GM18517 (cell line): ENCODE data around the gene UGT1A4.

Experiments
- ATAC-seq: cut with Tn5 transposase; IDR thresholded peaks from one replicate; pipeline ENCODE4 v1.9.1; 2021; ENCODE audit warnings: mild to moderate bottlenecking, moderate library complexity; ENCODE audit not compliant: unreplicated experiment

The UGT1A4 gene

DNA sequence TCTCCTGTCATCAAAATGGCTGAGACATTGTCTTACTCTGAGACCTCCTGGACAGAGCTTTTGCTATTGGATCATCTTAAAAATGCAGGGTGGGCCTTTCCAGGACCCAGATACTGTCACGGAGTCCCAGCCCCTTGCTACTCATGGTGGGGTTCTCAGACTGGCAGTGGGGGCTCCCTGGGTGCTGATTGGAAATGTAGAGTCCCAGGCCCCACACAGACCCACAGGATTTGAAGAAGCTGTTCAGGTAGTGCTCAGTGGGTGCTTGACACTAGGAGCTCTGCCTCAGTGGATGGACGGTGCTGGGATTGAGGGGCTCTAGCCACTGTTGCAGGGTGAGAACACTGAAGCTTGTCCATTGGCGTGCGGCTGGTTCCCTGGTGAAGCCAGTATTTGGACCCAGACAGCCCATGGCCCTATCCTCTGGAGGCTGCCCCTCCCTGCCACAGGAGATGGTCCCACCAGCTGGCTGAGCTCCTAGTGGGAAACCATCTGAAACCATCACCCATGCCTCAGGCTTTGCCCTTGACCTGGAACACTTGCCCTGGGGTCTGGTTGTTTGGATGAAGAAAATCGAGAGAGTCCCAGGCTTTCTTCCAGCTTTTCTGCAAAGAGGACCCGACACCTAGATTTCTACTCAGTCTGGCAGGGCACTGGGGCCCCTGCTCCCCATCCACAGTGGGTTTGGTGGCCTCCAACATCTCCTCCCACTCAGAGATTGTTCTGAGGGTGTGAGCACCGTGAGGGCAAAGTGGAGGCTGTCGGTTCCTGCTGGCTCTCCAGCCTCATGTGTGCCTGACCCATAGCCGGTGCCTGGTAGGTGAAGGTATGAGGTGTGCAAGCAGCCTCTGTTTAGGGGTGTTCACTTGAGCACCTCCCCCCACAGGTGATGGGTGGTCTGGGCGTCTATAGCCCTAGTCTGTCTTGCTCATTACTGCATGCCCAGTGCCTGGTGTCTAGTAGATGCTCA is 89.7 kb downstream of the UGT1A4 start:
- no peak for ATAC-seq

DNA sequence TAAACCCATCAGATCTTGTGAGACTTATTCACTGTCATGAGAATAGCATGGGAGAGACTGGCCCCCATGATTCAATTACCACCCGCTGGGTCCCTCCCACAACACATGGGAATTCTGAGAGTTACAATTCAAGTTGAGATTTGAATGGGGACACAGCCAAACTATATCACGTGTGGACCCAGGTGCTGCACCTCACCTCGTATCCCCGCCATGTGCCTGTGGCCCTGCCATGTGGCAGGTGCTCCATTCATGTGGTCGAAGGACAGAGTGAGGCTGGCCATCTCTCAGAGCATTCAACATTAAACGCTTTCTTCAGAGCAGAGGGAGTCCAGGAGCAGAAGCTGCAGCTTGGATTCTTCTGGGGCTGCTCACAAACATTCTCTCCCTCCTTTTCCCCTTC is 91.8 kb downstream of the UGT1A4 start:
- ATAC-seq, result no peak

DNA sequence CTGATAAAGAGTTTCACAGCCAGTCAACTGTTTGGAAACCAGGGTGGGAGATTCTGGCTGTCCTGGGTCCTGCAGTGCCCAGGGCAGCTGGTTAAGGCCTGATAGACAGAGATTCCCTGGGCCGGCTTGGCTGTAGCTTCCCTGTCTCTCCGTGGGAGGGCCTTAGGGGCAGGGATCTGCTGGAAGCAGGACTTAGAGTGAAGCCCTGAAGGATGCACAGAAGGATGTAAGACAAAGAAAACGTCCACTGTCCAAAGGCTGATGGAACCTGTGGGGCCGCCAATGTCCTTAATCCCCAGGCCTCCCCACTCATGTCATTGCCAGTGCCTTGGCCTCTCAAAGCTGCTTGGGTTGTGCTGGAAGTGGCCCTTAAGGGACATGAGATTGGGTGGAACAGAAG is 92.6 kb downstream of the UGT1A4 start:
- ATAC-seq, result no peak

DNA sequence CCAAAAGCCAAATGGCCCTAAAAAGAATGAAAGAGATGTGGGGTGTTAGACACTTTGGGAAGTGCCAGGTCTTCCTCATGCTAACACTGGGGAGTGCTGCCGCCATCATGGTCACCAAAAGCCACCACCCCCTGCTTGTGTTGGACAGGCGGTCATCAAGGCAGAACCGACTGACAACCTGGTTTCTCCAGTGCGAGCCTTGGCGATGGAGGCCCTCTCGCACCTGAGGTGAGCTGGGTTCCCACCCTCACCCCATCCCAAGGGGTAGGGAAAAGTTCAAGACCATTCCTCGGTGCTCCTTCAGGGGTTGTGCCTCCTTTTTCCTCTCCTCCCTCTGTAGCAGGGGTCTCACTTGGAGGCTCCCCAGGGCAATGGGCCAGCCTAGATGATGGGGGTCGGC is 93.2 kb downstream of the UGT1A4 start:
- no peak for ATAC-seq

DNA sequence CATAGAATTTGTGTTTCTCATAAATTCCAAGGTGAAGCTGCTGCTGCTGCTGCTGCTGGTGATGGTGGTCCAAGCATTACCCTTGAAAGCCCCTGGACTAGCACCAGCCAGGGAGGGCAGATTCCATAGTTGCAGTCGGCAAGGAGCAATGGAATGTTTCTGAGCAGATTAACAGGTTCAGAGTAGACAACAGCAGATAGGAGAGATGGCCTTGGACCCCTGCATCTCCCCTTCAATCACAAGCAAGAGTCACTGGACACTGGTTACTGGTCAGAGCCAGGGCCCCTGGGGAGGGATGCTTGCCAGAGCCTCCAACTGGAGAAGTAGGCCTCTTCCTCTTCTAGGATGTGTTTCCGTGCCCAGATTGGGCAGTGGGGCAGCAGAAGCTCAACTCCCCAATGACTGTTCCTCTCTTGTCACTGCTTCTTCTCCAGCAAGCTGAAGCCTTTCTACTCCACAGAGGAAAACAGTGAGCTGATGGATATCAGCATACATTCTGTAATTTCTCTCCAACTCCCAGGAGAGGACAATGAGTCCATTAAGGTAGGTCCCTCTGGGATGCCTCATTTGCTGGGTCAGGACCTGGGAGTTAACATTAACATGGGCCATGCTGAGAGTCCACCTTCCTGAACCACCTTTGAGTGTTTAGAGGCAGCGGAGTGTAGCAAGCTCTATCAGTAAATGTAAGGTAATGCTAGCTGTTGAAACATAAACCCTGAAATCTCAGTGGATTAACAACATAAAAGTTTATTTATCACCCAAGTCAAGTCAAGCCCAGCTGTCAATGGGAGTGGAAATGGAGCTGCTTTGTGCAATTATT is 94.9 kb downstream of the UGT1A4 start:
- ATAC-seq, result no peak

DNA sequence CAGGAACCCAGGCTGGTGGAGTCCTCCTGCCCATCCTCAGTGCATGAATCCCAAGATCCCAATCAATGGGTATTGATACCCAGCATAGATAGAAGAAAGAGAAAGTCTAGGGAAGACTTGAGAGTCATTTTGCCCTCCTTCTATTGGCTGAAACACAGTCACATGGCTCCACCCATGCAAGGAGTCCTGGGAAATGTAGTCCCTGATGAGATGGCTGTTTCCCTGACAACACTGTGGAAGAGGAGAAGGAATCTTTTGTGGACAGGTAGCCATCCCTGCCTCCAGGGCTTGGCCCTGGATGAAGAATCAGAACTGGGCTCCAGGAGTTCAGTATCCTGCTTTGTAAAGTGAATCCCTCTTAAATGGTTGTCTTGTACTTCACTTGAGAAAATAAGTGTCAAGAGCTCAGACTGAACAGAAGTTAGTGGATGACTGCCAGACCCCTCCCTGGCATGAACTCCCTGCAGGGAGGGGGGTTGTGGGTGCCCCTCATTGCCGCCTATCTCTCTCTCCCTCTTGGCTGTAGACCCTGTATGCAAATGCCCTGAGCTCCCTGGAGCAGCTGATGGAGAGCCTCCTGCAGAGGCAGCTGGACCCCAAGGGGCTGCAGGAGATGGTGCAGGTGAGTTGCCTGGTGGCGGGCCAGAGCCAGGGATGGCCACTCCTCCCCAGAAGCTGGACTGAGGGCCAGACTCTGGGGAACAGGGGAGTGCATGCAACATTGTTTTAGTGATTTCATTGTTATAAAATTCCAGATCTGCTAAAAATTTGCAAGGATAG is 95.7 kb downstream of the UGT1A4 start:
- ATAC-seq, result no peak

DNA sequence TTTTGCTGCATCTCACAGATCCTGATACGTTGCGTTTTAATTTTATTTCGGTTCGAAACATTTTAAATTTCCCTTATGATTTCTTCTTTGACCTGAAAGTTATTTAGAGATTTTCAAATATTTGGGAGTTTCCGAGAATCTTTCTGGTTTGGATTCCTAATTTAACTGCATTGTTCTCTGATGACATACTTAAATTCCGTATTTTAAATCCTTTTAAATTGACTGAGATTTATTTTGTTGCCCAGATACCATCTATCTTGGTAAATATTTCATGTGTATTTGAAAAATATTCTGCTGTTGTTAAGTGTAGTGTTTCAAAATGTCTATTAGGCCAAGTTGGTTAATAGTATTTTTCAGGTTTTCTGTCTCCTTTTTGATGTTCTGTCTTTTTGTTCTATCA is 97.3 kb downstream of the UGT1A4 start:
- no peak for ATAC-seq

DNA sequence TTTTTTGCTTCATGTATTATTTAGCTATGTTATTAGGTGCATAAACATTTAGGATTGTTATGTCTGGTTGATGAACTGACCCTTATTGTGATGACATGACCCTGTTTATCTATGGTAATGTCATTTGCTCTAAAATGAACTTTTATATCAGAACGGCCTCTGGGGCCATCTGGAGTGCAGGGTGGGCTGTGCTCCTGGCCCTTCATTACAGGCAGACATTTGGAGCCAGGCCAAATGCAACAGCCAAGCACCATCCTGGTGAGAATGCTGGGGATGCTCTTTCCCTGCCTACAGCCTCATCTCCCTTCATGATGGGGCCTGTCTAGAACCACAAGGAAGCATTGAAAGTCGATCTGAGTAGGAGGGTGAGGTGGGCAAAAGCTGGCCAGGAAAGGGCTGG is 97.8 kb downstream of the UGT1A4 start:
- no peak for ATAC-seq

DNA sequence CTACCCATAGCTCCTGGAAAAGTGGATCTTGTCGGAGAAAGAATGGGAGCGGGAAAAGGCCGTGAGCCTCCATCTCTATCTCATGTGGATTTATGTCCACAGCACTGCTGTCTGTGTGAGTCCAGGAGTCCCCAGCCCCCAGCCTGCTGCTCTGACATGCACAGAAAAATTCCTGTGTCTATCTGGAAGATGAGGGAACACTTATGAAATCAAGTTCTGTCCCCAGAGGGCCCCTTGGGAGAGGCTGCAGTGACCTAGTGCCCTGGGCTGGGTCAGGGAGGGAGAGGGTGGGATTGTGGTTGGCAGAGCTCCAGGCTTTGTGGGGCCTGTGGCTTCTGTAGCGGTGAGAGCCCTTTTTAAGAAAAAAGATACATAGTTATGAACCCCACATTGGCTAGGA is 98.2 kb downstream of the UGT1A4 start:
- ATAC-seq, result no peak

DNA sequence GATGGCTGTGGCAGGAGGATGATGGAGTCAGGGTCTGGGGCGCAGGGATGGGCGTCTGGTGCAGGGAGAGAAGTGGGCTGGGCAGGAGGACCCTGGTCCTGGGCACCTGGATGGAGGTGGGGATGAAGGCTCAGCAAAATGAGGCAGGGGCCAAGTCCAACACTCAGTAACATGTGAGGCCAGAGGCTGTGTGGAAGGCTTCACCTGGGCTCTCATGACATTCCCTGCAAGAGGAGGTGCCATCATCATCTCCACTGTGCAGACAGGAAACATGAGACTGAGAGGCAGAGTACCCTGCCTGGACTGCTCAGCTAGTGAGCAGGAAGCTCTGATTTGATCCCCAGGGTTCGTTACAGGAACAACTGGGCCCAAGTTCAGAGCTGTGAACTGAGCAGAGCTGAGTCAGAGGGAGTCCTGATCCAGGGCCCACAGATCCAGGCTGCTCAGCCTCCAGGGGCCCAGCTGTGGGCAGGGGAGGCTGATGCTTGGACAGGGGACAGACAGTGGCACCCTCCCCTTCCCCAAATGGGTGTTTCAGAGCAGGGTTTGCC is 98.9 kb downstream of the UGT1A4 start:
- ATAC-seq, result no peak

DNA sequence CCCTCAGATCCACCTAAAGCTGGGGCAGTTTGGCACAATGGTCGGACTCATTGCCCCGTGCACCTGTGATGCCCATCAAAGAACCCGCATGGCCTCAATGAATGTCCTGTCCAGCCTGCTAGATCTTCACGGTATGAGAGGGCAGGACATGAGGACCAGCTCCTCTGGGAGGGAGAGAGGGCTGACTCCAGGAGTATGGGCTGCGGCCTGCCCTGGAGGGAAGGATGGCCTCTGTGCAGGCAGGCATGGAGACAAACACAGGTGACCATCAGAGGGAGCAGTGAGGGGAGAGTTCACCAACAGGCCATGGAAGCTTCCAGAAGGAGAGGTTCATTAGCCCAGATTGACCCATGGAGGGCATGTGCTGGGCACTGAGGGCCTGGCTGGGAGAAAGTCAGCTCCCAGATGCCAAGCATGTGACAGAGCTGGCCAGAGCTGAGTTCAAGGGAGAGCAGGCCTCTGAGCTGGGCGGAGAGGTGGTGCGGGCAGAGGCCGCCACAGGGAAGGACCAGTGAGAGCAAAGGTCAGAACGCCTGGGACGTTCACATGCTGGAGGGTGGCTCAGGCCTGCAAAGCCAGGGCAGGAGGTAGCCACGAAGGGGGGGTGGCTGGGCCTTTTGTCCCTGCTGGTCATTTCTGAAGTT is 99.6 kb downstream of the UGT1A4 start:
- no peak for ATAC-seq

DNA sequence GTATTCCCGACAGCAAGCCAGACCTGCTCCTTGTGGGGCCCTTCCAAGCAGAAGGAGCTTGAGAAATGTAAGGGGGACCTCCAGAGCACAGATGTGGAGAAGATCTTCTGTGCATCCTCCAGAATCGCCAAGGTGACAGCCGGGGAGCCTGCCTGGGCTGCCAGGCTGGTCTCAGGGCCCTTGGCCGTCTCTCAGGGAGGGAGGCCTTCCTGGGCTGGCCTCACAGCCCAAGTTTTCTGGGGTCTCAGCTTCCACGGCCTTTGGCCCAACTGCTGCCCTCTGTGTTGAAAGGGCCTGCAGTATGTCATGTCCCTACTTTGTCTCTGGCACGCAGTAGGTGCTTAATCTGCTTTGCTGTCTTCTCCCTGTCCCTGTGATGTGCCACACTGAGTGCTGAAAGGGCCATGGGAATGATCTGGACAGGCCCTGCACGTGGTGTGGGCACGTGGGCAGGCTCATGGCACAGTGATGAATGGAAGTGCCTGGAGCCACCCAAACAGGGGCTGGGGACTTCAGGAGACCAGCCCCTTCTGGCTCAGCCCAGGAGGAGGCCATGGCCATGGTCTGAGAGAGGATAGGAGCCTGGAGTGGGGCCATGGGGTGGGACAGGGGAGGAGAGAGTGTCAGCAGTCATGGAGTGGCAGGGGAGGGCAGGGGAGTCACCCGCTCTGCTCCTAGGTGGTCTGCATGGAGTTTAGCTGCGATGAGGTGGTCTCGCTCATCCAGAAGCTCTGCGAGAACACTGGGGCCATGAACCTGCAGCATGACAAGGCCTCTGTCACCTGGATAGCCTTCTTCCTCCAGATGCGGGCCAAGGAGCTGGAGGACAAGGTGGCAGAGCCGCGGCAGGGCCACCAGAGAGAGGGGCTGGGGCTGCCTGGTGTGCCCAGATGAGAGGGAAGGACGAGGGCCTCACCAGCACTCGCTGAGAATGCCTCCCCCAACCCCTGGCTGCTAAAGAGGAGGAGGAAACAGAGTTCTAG is 100.4 kb downstream of the UGT1A4 start:
- no peak for ATAC-seq

DNA sequence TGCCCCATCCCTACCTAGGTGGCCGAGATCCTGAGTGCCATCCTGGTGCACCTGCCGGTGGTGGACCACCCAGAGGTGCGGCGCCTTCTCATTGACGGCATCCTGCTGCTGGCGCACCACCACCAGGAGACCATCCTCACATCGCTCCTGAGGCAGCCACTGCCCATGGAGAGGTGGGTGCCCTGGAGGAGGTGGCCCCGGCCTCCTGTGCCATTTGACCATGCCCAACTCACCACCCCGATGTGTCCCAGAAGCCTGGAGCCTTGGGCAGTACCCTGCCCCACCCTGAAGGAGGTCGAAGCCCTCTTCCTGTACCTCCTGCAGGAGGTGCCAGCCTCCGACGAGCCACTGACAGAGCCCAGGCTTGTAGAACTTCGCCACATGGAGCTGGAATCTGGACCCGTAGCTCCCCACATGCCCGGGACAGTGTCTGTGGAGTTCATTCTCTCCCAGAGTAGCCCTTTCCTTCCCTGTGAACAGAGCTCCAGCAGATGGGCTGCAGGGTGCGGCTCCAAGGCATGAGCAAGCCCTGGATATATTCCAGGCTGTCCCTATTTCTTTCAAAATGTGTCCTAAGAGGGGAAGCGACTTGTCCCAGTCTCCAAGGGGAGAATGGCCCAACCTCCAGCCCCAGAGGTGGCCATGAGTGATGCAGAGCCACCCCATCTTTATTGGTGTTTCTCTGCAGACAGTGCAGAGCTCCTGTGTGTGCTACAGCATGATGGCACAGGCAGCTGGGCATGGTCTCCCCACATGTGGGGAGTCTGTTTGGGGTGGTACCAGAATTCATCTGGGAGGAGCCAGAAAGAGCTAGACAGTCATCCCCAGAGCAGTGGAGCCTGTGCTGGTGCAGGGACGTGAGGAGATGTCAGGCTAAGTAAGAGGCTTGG is 101.6 kb downstream of the UGT1A4 start:
- no peak for ATAC-seq

DNA sequence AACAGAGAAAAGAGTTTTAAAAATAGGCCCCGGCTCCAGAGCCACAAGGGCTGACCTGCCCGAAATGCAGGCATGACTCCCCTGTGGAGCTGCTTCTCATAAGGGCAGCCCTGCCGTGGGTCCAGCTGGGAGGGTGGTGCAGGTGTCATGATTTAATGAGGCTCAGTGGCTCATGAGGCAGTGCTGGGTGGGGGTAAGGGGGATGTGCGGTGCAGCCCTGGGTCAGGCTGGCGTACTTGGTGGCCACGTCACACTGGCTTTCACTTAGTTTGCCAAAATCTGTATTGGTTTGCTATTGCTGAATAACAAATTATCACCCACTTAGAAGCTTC is 102.2 kb downstream of the UGT1A4 start:
- ATAC-seq, result no peak

DNA sequence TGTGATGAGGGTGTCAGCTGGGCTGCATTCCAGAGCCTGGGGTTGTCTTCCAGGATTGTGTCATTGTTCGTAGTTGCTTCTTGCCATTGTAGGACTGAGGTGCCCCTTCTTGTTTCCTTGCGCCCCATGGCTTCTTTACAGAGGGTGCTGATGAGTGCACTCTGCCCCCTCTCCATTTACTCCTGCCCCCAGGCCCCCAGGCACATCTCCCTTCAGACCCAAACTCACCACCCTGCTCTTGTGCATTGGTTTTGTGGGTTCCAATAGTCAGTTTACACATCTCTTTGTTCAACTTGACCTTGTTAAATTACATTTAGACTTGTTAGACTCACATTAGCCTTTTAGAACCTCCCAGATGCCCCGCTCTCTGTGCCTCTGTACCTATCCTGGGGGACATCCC is 102.7 kb downstream of the UGT1A4 start:
- no peak for ATAC-seq

DNA sequence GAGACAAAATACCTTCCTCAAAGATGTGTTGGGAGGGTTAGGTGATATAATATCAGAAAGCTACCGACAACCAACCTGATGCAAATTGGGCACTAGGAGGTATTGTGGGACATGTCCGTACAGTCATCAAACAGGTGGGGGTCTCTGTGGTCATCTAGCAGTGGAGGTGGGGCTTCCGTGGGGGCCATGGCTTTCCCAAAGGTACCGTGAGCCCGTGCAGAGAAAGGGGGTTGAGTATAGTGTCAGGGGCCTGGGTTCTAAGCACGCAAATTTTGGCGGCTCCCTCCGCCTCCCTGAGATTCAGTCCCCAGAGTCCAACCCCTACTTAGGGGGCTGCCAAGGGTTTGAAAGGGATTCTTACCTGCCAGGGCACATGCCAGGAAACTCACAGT is 103.2 kb downstream of the UGT1A4 start:
- ATAC-seq, result no peak

DNA sequence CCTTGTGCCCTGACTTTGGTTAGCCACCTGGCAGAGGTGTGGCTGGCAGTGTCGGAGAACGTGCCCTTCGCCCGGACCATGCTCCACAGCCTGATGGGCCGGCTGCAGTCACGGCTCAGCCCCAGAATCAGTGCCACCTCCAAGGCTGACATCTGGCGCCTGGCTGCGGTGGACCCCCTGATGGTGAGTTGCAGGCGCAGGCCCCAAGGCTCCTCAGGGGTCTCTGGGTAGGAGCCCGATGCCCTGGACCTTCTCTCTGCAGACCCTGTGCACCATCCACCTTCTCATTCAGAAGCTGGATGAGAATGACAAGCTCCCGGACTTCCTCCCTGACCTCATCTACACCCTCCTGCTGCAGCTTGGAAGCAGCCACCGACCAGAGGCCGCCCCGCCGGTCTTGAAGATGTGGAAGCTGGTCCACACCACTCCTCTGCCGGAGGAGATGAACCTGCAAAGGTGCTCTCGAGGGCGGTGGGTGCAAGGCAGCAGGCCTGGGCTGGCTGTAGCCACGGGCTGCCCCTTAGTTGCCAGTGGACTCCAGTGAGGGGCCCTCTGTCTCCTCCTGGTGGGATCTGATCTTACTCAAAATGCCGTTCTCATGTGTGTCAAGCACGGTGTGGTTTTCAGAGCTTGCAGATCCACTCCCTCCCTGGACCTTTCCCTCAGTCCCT is 103.7 kb downstream of the UGT1A4 start:
- no peak for ATAC-seq
